Loucy (cell line): Measurements from ENCODE around the gene FAM13A.

ENCODE experiments used
- EZH2phosphoT487 ChIP-seq: fragments of 200-600 bp; IDR thresholded peaks from 2 replicates; pipeline ENCODE4 v1.6.1; 2018; ENCODE audit warnings: antibody characterized with exemption, mild to moderate bottlenecking, moderate library complexity, borderline replicate concordance
- TF ChIP-seq, protein P1 (sequence below): fragments of 200-600 bp; sonication (generic); conservative IDR thresholded peaks from 2 replicates; pipeline ENCODE4 v1.5.1; 2014; ENCODE audit warnings: mild to moderate bottlenecking, antibody characterized with exemption, low read length

DNA sequence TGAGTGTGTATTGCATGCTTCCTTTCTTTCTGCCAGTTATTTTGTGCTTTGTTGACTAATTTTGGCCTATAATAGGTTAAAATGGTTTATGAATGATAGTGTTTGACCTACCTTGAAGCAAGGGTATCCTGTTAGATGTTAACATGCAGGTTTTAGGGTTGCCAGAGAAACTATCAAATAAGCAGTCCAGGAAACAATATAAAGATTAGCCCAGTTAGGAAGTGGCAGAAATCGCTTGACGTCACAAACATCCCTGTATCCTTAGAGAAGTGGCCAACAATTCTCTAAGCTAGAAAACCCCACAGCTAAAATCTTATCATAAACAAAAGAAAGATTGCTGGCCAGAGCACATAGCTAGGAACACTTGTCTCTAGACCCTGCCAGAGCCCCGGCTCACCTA lies 363.2 kb downstream of the FAM13A start:
- TF ChIP-seq, protein P1, sequence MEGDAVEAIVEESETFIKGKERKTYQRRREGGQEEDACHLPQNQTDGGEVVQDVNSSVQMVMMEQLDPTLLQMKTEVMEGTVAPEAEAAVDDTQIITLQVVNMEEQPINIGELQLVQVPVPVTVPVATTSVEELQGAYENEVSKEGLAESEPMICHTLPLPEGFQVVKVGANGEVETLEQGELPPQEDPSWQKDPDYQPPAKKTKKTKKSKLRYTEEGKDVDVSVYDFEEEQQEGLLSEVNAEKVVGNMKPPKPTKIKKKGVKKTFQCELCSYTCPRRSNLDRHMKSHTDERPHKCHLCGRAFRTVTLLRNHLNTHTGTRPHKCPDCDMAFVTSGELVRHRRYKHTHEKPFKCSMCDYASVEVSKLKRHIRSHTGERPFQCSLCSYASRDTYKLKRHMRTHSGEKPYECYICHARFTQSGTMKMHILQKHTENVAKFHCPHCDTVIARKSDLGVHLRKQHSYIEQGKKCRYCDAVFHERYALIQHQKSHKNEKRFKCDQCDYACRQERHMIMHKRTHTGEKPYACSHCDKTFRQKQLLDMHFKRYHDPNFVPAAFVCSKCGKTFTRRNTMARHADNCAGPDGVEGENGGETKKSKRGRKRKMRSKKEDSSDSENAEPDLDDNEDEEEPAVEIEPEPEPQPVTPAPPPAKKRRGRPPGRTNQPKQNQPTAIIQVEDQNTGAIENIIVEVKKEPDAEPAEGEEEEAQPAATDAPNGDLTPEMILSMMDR = no peak
- no peak for TF ChIP-seq EZH2phosphoT487
